Stomach (tissue), 9 donors: ENCODE data around the gene WDR70. TPM values are rescaled to one million over a fixed set of nuclear protein-coding genes. Genes with fewer than 3 reads are reported as not detected.

Experiments used
- DNase-seq, 2 donors: peaks; one replicate each; pipeline versions ENCODE4 v3.0.0 to v3.0.0-alpha.2; 2013 to 2019
- H3K27ac ChIP-seq, 5 donors: fragments of 200-600 bp in 4 of 5; sonication (generic) in 4 of 5; one replicate each; pipeline ENCODE4 v1.5.1; 2013 to 2019; ENCODE audit warnings: mild to moderate bottlenecking in 1 of 5, moderate library complexity in 1 of 5
- H3K27me3 ChIP-seq, 3 donors: fragments of 200-600 bp; sonication (generic); one replicate each; pipeline ENCODE4 v1.5.1; 2017 to 2019; ENCODE audit warnings: mixed run types in 1 of 3
- H3K36me3 ChIP-seq, 4 donors: fragments of 200-600 bp; sonication (generic); 1 replicate in 3 of 4; 2 replicates in 1 of 4; pipeline ENCODE4 v1.5.1; 2016 to 2019
- H3K4me1 ChIP-seq, 4 donors: fragments of 200-600 bp; sonication (generic); one replicate each; pipeline ENCODE4 v1.5.1; 2016 to 2019
- H3K4me3 ChIP-seq, 4 donors: fragments of 200-600 bp; sonication (generic) in 3 of 4; one replicate each; pipeline ENCODE4 v1.5.1; 2016 to 2019; ENCODE audit warnings: mild to moderate bottlenecking in 1 of 4
- H3K9me3 ChIP-seq, 4 donors: fragments of 200-600 bp; sonication (generic); one replicate each; pipeline ENCODE4 v1.5.1; 2016 to 2019
- CTCF ChIP-seq, 7 experiments: fragments of 450-650 bp in 4 of 7; fragments of 200-600 bp in 3 of 7; sonication (generic) in 3 of 7; IDR thresholded peaks; one replicate each; pipeline ENCODE4 v1.5.1; 2016 to 2019; ENCODE audit warnings: antibody characterized with exemption in 7 of 7, control low read depth in 2 of 7, mild to moderate bottlenecking in 1 of 7
- EP300 ChIP-seq: sonication (generic); formaldehyde crosslinking; IDR thresholded peaks from one replicate; pipeline ENCODE4 v1.6.1; 2017; ENCODE audit warnings: antibody characterized with exemption
- POLR2A ChIP-seq, 4 donors: fragments of 450-650 bp; IDR thresholded peaks; one replicate each; pipeline ENCODE4 v1.6.1; 2016; ENCODE audit warnings: antibody characterized with exemption in 4 of 4, control low read depth in 2 of 4, mild to moderate bottlenecking in 1 of 4, moderate library complexity in 1 of 4
- POLR2AphosphoS5 ChIP-seq, 3 donors: sonication (generic); formaldehyde crosslinking; IDR thresholded peaks; one replicate each; pipeline ENCODE4 v1.6.1; 2016; ENCODE audit warnings: antibody characterized with exemption in 3 of 3
- WGBS, 5 donors: extraction: QIAGEN DNeasy Blood & Tissue Kit in 3 of 5; methylation state at CpG; one replicate each; pipeline versions ENCODE4 v1.1.5 to v1.1.7; 2013 to 2018; 5-methylcytosine and 5-hydroxymethylcytosine counted together
- intact Hi-C: fragments of 100-400 bp; cut with DNase I; formaldehyde crosslinking; loops from one replicate; pipeline ENCODE4 v1.15.1; 2023; ENCODE audit warnings: low total_unique reads
- polyA plus RNA-seq, 3 donors: library from polyadenylated mRNA; stranded (reverse); fragments of 200-250 nt; gene quantifications; one replicate each; pipeline ENCODE4 v1.2.3, GENCODE V29; 2013
- total RNA-seq, 5 donors: library from RNA; depleted of rRNA; stranded (reverse); fragments of >200 nt; gene quantifications; one replicate each; pipeline versions ENCODE4 v1.1.0 to v1.2.3, GENCODE V29; 2014 to 2016
- donor health status: healthy with polysubstance abuse.
- donor health status: Bipolar disorder and iron deficiency.
- donor health status: healthy.

WDR70 gene
- total and polyA plus RNA-seq, 8 donors: 13.0 to 131 (median 35.0) TPM

GRCh38 chr5:37703841-37704241 is 324.7 kb downstream of the WDR70 start:
- Histone ChIP-seq H3K4me3 (no peak overlapping the region), H3K9me3 (no peaks in the 10 kb centered on the region), H3K27ac (no peak overlapping the region), H3K36me3 (peaks cover 0 to 31% (median 15%) of the 10 kb centered on the region in 4 donors), H3K4me1 (no peaks in the 10 kb centered on the region), H3K27me3 (no peaks in the 10 kb centered on the region)
- no peak for DNase-seq
- intact Hi-C loops: no loop called here
- WGBS, 5 donors: 86 to 89% (median 87%) methylated on average over 4 of the region's 4 CpGs
- TF ChIP-seq CTCF (IDR thresholded peaks at IDR 0.05) (no peak), POLR2A (IDR thresholded peaks at IDR 0.05) (no peak), POLR2AphosphoS5 (IDR thresholded peaks at IDR 0.05) (no peak), EP300 (no peak)

- Histone ChIP-seq H3K4me1 (no peaks in the 10 kb centered on the region), H3K27me3 (no peaks in the 10 kb centered on the region), H3K27ac (no peak overlapping the region), H3K4me3 (no peak overlapping the region), H3K9me3 (no peaks in the 10 kb centered on the region), H3K36me3 (peaks cover 0 to 25% (median 11%) of the 10 kb centered on the region in 4 donors)
- DNase-seq: no peak
- 88 to 96% (median 93%) methylated on average over 5 of the region's 5 CpGs for WGBS, 5 donors
- TF ChIP-seq EP300 (no peak), CTCF (IDR thresholded peaks at IDR 0.05) (no peak), POLR2AphosphoS5 (IDR thresholded peaks at IDR 0.05) (no peak), POLR2A (IDR thresholded peaks at IDR 0.05) (no peak)
- intact Hi-C loops: no loop called here
Measured at GRCh38 chr5:37704406-37704805, 325.3 kb downstream of the WDR70 start.

- H3K27ac ChIP-seq: no peak overlapping the region
- no peaks in the 10 kb centered on the region for H3K36me3 ChIP-seq
- no peaks in the 10 kb centered on the region for H3K27me3 ChIP-seq
- no peaks in the 10 kb centered on the region for H3K9me3 ChIP-seq
- no peak overlapping the region for H3K4me3 ChIP-seq
- intact Hi-C loops: no loop called here
- H3K4me1 ChIP-seq: no peaks in the 10 kb centered on the region
- no peak for TF ChIP-seq POLR2AphosphoS5 (IDR thresholded peaks at IDR 0.05)
- DNase-seq: no peak
Measured at GRCh38 chr5:37709020-37709419, 329.9 kb downstream of the WDR70 start.

- Histone ChIP-seq H3K4me1 (no peaks in the 10 kb centered on the region), H3K9me3 (no peaks in the 10 kb centered on the region), H3K27ac (no peak overlapping the region), H3K36me3 (no peaks in the 10 kb centered on the region), H3K4me3 (no peak overlapping the region), H3K27me3 (no peaks in the 10 kb centered on the region)
- no peak for DNase-seq
- 83 to 96% (median 90%) methylated on average over 2 of the region's 2 CpGs for WGBS, 5 donors
- intact Hi-C loops: no loop called here
- TF ChIP-seq CTCF (IDR thresholded peaks at IDR 0.05) (no peak), EP300 (no peak), POLR2A (IDR thresholded peaks at IDR 0.05) (no peak), POLR2AphosphoS5 (IDR thresholded peaks at IDR 0.05) (no peak)
Measured at GRCh38 chr5:37710965-37711364, 331.8 kb downstream of the WDR70 start.

- H3K9me3 ChIP-seq: no peaks in the 10 kb centered on the region
Measured at GRCh38 chr5:37712750-37713149, 333.6 kb downstream of the WDR70 start.

More at GRCh38 chr5:37712750-37713149, 333.6 kb downstream of the WDR70 start:
- Histone ChIP-seq H3K27me3 (no peaks in the 10 kb centered on the region), H3K27ac (no peak overlapping the region), H3K4me3 (no peak overlapping the region), H3K36me3 (no peaks in the 10 kb centered on the region), H3K4me1 (peaks cover 2 to 14% (median 11%) of the 10 kb centered on the region in 4 donors)
- TF ChIP-seq CTCF (IDR thresholded peaks at IDR 0.05): no peak
- TF ChIP-seq EP300: no peak
- no peak for TF ChIP-seq POLR2AphosphoS5 (IDR thresholded peaks at IDR 0.05)
- TF ChIP-seq POLR2A (IDR thresholded peaks at IDR 0.05): no peak
- intact Hi-C loops: no loop called here
- 81 to 91% (median 83%) methylated on average over 7 of the region's 7 CpGs for WGBS, 5 donors
- DNase-seq: no peak
